ENCODE data around the gene C10orf143. TPM values are rescaled to one million over a fixed set of nuclear protein-coding genes. Genes with fewer than 3 reads are reported as not detected.
"Not testable (repeated sequence)": the region's sequence is repeated elsewhere in the genome, so short reads cannot be mapped to it uniquely, and the experiment has no call there.

C10orf143 gene
- total and polyA plus RNA-seq, 7 experiments from 2014 or later = 2.6 to 36.5 (median 11.6) TPM

DNA sequence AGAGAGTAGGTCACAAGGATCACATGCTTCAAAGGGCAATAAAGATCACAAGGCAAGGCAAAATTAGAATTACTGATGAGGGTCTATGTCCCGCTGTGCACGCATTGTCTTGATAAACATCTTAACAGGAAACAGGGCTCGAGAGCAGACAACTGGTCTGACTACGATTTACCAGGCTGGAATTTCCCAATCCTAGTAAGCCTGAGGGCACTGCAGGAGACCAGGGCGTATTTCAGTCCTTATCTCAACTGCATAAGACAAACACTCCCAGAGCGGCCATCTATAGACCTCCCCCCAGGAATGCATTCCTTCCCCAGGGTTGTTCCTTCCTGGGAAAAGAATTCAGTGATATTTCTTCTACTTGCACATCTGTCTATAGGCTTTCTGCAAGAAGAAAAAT is 6.9 kb upstream of the C10orf143 start:
- H3K9me3 ChIP-seq (ENCODE audit: control insufficient read depth in 2 of 3, low read length in 3 of 3); ATAC-seq; H3K4me1 Mint-ChIP-seq; H3K4me3 Mint-ChIP-seq; H3K36me3 ChIP-seq (ENCODE audit: control insufficient read depth in 2 of 3, insufficient read depth in 3 of 3, low read length in 3 of 3); H3K27me3 ChIP-seq (ENCODE audit: control insufficient read depth in 2 of 2, insufficient read depth in 2 of 2, low read length in 2 of 2); DNase-seq; intact Hi-C loops (cut with micrococcal nuclease); H3K27me3 Mint-ChIP-seq; H3K27ac ChIP-seq (ENCODE audit: low read depth, low read length); H3K27ac Mint-ChIP-seq; CTCF ChIA-PET; H3K4me3 ChIP-seq (ENCODE audit: low read length); H3K4me1 ChIP-seq (ENCODE audit: control insufficient read depth in 2 of 2, insufficient read depth in 2 of 2, low read length in 2 of 2): not testable (repeated sequence)
- H3K9me3 Mint-ChIP-seq = peaks cover 0 to 23% (median 9%) of the 10 kb centered on the region in 11 donors
- POLR2A ChIA-PET = interaction anchor here (1.3 kb wide), 1 partner anchor 18 kb away, joined by 3 read pairs; the partner anchor contains the start of gene GLRX3
- H3K36me3 Mint-ChIP-seq = peaks cover 0 to 11% (median 4%) of the 10 kb centered on the region in 5 donors

DNA sequence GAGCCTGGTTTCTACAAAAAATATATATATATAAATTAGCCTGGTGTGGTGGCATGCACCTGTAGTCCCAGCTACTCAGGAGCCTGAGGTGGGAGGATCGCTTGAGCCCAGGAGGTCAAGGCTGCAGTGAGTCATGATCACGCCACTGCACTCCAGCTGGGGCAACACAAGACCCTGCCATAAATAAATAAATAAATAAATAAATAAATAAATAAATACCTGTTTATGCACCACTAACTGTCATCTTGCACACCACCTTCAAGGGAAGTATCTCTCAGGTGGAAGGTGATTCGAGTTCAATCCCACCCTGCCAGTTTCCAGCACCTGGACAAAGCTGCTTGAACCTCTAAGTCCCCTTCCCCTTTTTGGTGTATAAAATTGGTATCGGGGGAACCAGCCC is 6.3 kb upstream of the C10orf143 start:
- H3K27ac Mint-ChIP-seq; H3K27me3 ChIP-seq (ENCODE audit: control insufficient read depth in 2 of 2, insufficient read depth in 2 of 2, low read length in 2 of 2); H3K4me1 ChIP-seq (ENCODE audit: control insufficient read depth in 2 of 2, insufficient read depth in 2 of 2, low read length in 2 of 2); H3K27ac ChIP-seq (ENCODE audit: low read depth, low read length); intact Hi-C loops (cut with micrococcal nuclease); H3K9me3 ChIP-seq (ENCODE audit: control insufficient read depth in 2 of 3, low read length in 3 of 3); ATAC-seq; H3K36me3 ChIP-seq (ENCODE audit: control insufficient read depth in 2 of 3, insufficient read depth in 3 of 3, low read length in 3 of 3); DNase-seq; H3K27me3 Mint-ChIP-seq; CTCF ChIA-PET; H3K4me3 ChIP-seq (ENCODE audit: low read length); H3K4me3 Mint-ChIP-seq: not testable (repeated sequence)
- Mint-ChIP-seq H3K36me3 (peaks cover 0 to 11% (median 4%) of the 10 kb centered on the region in 5 donors), H3K9me3 (peaks cover 0 to 23% (median 9%) of the 10 kb centered on the region in 11 donors), H3K4me1 (peaks cover 6 to 12% (median 10%) of the 10 kb centered on the region in 7 donors)
- POLR2A ChIA-PET = interaction anchor here (1.3 kb wide), 1 partner anchor 19 kb away, joined by 3 read pairs; the partner anchor contains the start of gene GLRX3

DNA sequence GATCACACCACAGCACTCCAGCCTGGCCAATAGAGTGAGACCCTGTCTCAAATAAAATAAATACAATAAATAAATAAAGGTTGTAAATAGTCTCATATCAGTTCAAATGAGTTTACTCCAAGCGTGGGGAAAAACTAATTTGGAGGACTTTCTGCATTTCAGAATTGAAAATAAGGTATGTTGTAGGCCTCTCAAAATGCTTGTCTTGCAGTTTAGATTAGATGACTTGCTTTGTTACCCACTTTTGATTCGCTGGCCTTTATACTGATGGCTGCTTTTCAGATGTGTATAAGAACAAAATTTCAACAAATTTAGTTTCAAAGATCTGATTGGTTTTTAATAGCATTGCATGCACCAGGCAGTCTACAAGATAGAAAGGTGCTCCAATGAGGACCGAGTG is 2.2 kb upstream of the C10orf143 start:
- Histone ChIP-seq H3K27ac (ENCODE audit: low read depth, low read length) (no peak overlapping the region), H3K9me3 (ENCODE audit: control insufficient read depth in 2 of 3, low read length in 3 of 3) (no peaks in the 10 kb centered on the region), H3K27me3 (ENCODE audit: control insufficient read depth in 2 of 2, insufficient read depth in 2 of 2, low read length in 2 of 2) (no peaks in the 10 kb centered on the region), H3K36me3 (ENCODE audit: control insufficient read depth in 2 of 3, insufficient read depth in 3 of 3, low read length in 3 of 3) (no peaks in the 10 kb centered on the region), H3K4me3 (ENCODE audit: low read length) (no peak overlapping the region), H3K4me1 (ENCODE audit: control insufficient read depth in 2 of 2, insufficient read depth in 2 of 2, low read length in 2 of 2) (peaks cover 19 to 21% of the 10 kb centered on the region in 2 donors)
- peaks cover 0 to 11% (median 7%) of the 10 kb centered on the region in 11 donors for H3K9me3 Mint-ChIP-seq
- POLR2A ChIA-PET = no interaction called here
- H3K4me3 Mint-ChIP-seq = peak overlapping the region in 3 of 10 donors; percentile 10 to 46 (median 35)
- peak overlapping the region in 2 of 9 donors; percentile 26 to 51 for H3K27ac Mint-ChIP-seq
- intact Hi-C loops (cut with micrococcal nuclease) = loop anchor here in 1 of 2 donors (5.0 kb wide), 2 partner anchors 151 to 1869 kb away; partner anchors contain the start of genes BNIP3 and EBF3
- H3K27me3 Mint-ChIP-seq = no peaks in the 10 kb centered on the region
- DNase-seq (no peak), ATAC-seq (no peak)
- peaks cover 0 to 15% (median 4%) of the 10 kb centered on the region in 5 donors for H3K36me3 Mint-ChIP-seq
- CTCF ChIA-PET = no interaction called here
- H3K4me1 Mint-ChIP-seq = peaks cover 26 to 47% (median 36%) of the 10 kb centered on the region in 7 donors

DNA sequence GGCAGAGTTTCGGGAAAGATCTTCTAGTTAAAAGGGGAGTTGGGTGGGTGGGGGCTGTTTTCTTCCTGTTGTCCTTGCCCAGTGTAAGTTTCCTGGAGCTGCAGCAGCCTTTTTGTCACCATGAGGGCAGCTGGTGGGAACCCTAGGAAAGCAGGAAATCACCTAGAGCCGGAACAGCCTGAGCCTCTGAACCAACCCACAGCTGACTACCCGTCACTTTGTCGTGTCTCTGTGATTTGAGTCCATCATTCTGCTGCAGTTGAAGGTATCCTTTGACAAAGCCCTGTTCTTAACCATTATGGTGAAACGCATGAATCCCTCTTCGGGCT is 1.2 kb upstream of the C10orf143 start:
- DNase-seq = peak in 1 of 9 donors; percentile 2
- Histone ChIP-seq H3K27ac (ENCODE audit: low read depth, low read length) (peak overlapping the region; percentile 88), H3K4me3 (ENCODE audit: low read length) (peak overlapping the region; percentile 100), H3K9me3 (ENCODE audit: control insufficient read depth in 2 of 3, low read length in 3 of 3) (no peaks in the 10 kb centered on the region), H3K36me3 (ENCODE audit: control insufficient read depth in 2 of 3, insufficient read depth in 3 of 3, low read length in 3 of 3) (no peaks in the 10 kb centered on the region), H3K4me1 (ENCODE audit: control insufficient read depth in 2 of 2, insufficient read depth in 2 of 2, low read length in 2 of 2) (peaks cover 19 to 21% of the 10 kb centered on the region in 2 donors), H3K27me3 (ENCODE audit: control insufficient read depth in 2 of 2, insufficient read depth in 2 of 2, low read length in 2 of 2) (no peaks in the 10 kb centered on the region)
- intact Hi-C loops (cut with micrococcal nuclease) = loop anchor here (1.0 to 5.0 kb wide), 14 partner anchors 15 to 1985 kb away; partner anchors contain the start of genes BNIP3 (in 2 of the 2), MGMT (in 2 of the 2), EBF3 (in 1 of the 2) and GLRX3 (in 1 of the 2)
- ChIA-PET CTCF (interaction anchor here (4.0 kb wide), 1 partner anchor 16 kb away, joined by 19 read pairs; no protein-coding TSS in a partner anchor), POLR2A (interaction anchor here (1.3 to 3.7 kb wide), 7 partner anchors 12 to 645 kb away, joined by 4 to 74 read pairs (median 15); partner anchors contain the start of genes GLRX3 and MGMT)
- peak overlapping the region; percentile 90 to 99 (median 98) for H3K27ac Mint-ChIP-seq
- ATAC-seq = no peak
- no peaks in the 10 kb centered on the region for H3K27me3 Mint-ChIP-seq
- H3K36me3 Mint-ChIP-seq = peaks cover 0 to 15% (median 5%) of the 10 kb centered on the region in 5 donors
- H3K4me1 Mint-ChIP-seq = peaks cover 27 to 57% (median 44%) of the 10 kb centered on the region in 7 donors
- H3K4me3 Mint-ChIP-seq = peak overlapping the region; percentile 90 to 99 (median 98)
- peaks cover 0 to 5% (median 1%) of the 10 kb centered on the region in 11 donors for H3K9me3 Mint-ChIP-seq

DNA sequence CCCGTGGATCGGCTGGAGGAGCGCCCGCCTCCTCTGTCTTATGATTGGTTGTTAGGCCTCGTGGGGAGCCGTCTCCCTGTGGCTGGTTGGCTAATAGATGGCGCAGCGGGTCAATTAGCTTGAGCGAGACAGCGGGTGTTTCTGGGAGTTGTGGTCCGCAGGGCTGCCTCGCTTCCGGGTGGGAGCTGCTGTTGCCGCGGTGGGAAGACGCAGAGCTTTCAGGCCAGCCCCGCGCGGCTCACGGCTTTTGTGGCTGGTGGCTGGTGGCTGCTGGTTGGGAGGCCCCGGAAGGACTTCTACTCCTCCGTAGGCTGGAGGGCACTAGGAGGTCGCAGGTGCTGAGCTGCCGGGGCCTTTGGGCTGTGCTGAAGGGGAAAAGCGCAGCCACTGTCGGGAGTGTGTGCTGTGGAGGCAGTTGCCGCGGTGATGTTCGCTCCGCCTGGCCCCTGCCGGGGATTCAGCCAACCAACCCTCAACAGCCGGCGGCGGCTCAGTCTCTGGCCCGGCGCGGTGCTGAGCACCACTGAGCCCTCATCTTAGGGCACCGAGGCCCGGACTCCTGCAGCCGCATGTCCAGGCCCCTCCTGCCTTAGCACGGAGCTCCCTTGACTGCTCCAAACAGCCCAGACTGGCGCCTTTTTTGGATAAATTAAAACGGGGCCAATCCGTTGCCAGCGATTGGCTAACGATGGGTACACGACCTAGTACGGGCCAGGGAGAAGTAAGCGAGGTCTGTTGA is 652 bp upstream of the C10orf143 start:
- H3K4me1 Mint-ChIP-seq = peaks cover 27 to 63% (median 49%) of the 10 kb centered on the region in 7 donors
- peak overlapping the region; percentile 90 to 99 (median 98) for H3K4me3 Mint-ChIP-seq
- Histone ChIP-seq H3K27me3 (ENCODE audit: control insufficient read depth in 2 of 2, insufficient read depth in 2 of 2, low read length in 2 of 2) (no peaks in the 10 kb centered on the region), H3K36me3 (ENCODE audit: control insufficient read depth in 2 of 3, insufficient read depth in 3 of 3, low read length in 3 of 3) (no peaks in the 10 kb centered on the region), H3K9me3 (ENCODE audit: control insufficient read depth in 2 of 3, low read length in 3 of 3) (no peaks in the 10 kb centered on the region), H3K4me1 (ENCODE audit: control insufficient read depth in 2 of 2, insufficient read depth in 2 of 2, low read length in 2 of 2) (peaks cover 19 to 21% of the 10 kb centered on the region in 2 donors), H3K4me3 (ENCODE audit: low read length) (peak overlapping the region; percentile 100), H3K27ac (ENCODE audit: low read depth, low read length) (peak overlapping the region; percentile 88)
- DNase-seq = peak; percentile 76 to 98 (median 97)
- no peaks in the 10 kb centered on the region for H3K27me3 Mint-ChIP-seq
- CTCF ChIA-PET = interaction anchor here (0.6 to 4.0 kb wide), 6 partner anchors 16 to 1077 kb away, joined by 3 to 19 read pairs (median 5); partner anchors contain the start of gene GLRX3
- peaks cover 0 to 14% (median 3%) of the 10 kb centered on the region in 5 donors for H3K36me3 Mint-ChIP-seq
- H3K9me3 Mint-ChIP-seq = peaks cover 0 to 4% (median 1%) of the 10 kb centered on the region in 11 donors
- intact Hi-C loops (cut with micrococcal nuclease) = loop anchor here (1.0 to 5.0 kb wide), 14 partner anchors 16 to 1984 kb away; partner anchors contain the start of genes BNIP3 (in 2 of the 2), MGMT (in 2 of the 2), EBF3 (in 1 of the 2) and GLRX3 (in 1 of the 2)
- ATAC-seq = peak; percentile 86
- POLR2A ChIA-PET = interaction anchor here (0.8 to 3.7 kb wide), 12 partner anchors 11 to 1075 kb away, joined by 3 to 74 read pairs (median 12); partner anchors contain the start of genes GLRX3 and MGMT
- H3K27ac Mint-ChIP-seq = peak overlapping the region; percentile 90 to 99 (median 98)

DNA sequence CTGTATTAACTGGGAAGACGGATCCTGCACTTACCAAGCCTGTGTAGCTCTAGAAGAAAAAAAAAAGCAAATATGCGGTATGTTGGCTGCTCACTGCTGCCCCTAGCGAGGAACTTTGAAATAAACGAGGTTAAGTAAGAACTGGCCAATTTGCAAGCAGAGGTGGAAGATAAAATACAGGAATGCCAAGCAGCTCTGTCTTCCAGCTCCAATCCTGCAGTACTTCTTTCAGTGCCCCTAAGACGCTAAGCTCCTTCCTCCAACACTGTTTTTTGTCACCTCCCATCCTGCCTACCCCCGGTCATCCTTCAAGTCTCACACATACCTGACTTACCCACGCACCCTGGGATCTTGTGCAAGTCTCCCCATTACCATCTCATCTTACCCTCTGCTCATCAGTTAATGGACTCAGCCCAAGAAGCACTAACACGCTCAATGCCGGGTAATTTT is 809 bp downstream of the C10orf143 start:
- Histone ChIP-seq H3K36me3 (ENCODE audit: control insufficient read depth in 2 of 3, insufficient read depth in 3 of 3, low read length in 3 of 3) (no peaks in the 10 kb centered on the region), H3K27me3 (ENCODE audit: control insufficient read depth in 2 of 2, insufficient read depth in 2 of 2, low read length in 2 of 2) (no peaks in the 10 kb centered on the region), H3K27ac (ENCODE audit: low read depth, low read length) (peak overlapping the region; percentile 88), H3K4me3 (ENCODE audit: low read length) (peak overlapping the region; percentile 100), H3K9me3 (ENCODE audit: control insufficient read depth in 2 of 3, low read length in 3 of 3) (no peaks in the 10 kb centered on the region), H3K4me1 (ENCODE audit: control insufficient read depth in 2 of 2, insufficient read depth in 2 of 2, low read length in 2 of 2) (peaks cover 19 to 21% of the 10 kb centered on the region in 2 donors)
- CTCF ChIA-PET = interaction anchor here (0.6 to 4.0 kb wide), 12 partner anchors 18 to 1897 kb away, joined by 3 to 19 read pairs (median 4); partner anchors contain the start of gene GLRX3
- peaks cover 27 to 67% (median 53%) of the 10 kb centered on the region in 7 donors for H3K4me1 Mint-ChIP-seq
- ATAC-seq (peak; percentile 12), DNase-seq (peak; percentile 46 to 85 (median 82))
- H3K36me3 Mint-ChIP-seq = peaks cover 0 to 10% (median 0%) of the 10 kb centered on the region in 5 donors
- POLR2A ChIA-PET = interaction anchor here (0.8 to 3.7 kb wide), 12 partner anchors 11 to 1074 kb away, joined by 3 to 74 read pairs (median 12); partner anchors contain the start of genes GLRX3 and MGMT
- peak overlapping the region; percentile 90 to 99 (median 98) for H3K27ac Mint-ChIP-seq
- peaks cover 0 to 2% (median 0%) of the 10 kb centered on the region in 11 donors for H3K9me3 Mint-ChIP-seq
- H3K4me3 Mint-ChIP-seq = peak overlapping the region; percentile 90 to 99 (median 98)
- intact Hi-C loops (cut with micrococcal nuclease) = loop anchor here (1.0 to 5.0 kb wide), 13 partner anchors 26 to 1983 kb away; partner anchors contain the start of genes BNIP3 (in 2 of the 2), EBF3 (in 1 of the 2), GLRX3 (in 1 of the 2) and MKI67 (in 1 of the 2)
- no peaks in the 10 kb centered on the region for H3K27me3 Mint-ChIP-seq
